Stomach (tissue), 9 donors: Measurements from ENCODE around the gene ANAPC2. TPM values are rescaled to one million over a fixed set of nuclear protein-coding genes. Genes with fewer than 3 reads are reported as not detected.

Experiments used
- DNase-seq, 2 donors: peaks; one replicate each; pipeline versions ENCODE4 v3.0.0 to v3.0.0-alpha.2; 2013 to 2019
- H3K27ac ChIP-seq, 5 donors: fragments of 200-600 bp in 4 of 5; sonication (generic) in 4 of 5; one replicate each; pipeline ENCODE4 v1.5.1; 2013 to 2019; ENCODE audit warnings: mild to moderate bottlenecking in 1 of 5, moderate library complexity in 1 of 5
- H3K27me3 ChIP-seq, 3 donors: fragments of 200-600 bp; sonication (generic); one replicate each; pipeline ENCODE4 v1.5.1; 2017 to 2019; ENCODE audit warnings: mixed run types in 1 of 3
- H3K36me3 ChIP-seq, 4 donors: fragments of 200-600 bp; sonication (generic); 1 replicate in 3 of 4; 2 replicates in 1 of 4; pipeline ENCODE4 v1.5.1; 2016 to 2019
- H3K4me1 ChIP-seq, 4 donors: fragments of 200-600 bp; sonication (generic); one replicate each; pipeline ENCODE4 v1.5.1; 2016 to 2019
- H3K4me3 ChIP-seq, 4 donors: fragments of 200-600 bp; sonication (generic) in 3 of 4; one replicate each; pipeline ENCODE4 v1.5.1; 2016 to 2019; ENCODE audit warnings: mild to moderate bottlenecking in 1 of 4
- H3K9me3 ChIP-seq, 4 donors: fragments of 200-600 bp; sonication (generic); one replicate each; pipeline ENCODE4 v1.5.1; 2016 to 2019
- CTCF ChIP-seq, 7 experiments: fragments of 450-650 bp in 4 of 7; fragments of 200-600 bp in 3 of 7; sonication (generic) in 3 of 7; IDR thresholded peaks; one replicate each; pipeline ENCODE4 v1.5.1; 2016 to 2019; ENCODE audit warnings: antibody characterized with exemption in 7 of 7, control low read depth in 2 of 7, mild to moderate bottlenecking in 1 of 7
- EP300 ChIP-seq: sonication (generic); formaldehyde crosslinking; IDR thresholded peaks from one replicate; pipeline ENCODE4 v1.6.1; 2017; ENCODE audit warnings: antibody characterized with exemption
- POLR2A ChIP-seq, 4 donors: fragments of 450-650 bp; IDR thresholded peaks; one replicate each; pipeline ENCODE4 v1.6.1; 2016; ENCODE audit warnings: antibody characterized with exemption in 4 of 4, control low read depth in 2 of 4, mild to moderate bottlenecking in 1 of 4, moderate library complexity in 1 of 4
- POLR2AphosphoS5 ChIP-seq, 3 donors: sonication (generic); formaldehyde crosslinking; IDR thresholded peaks; one replicate each; pipeline ENCODE4 v1.6.1; 2016; ENCODE audit warnings: antibody characterized with exemption in 3 of 3
- WGBS, 5 donors: extraction: QIAGEN DNeasy Blood & Tissue Kit in 3 of 5; methylation state at CpG; one replicate each; pipeline versions ENCODE4 v1.1.5 to v1.1.7; 2013 to 2018; 5-methylcytosine and 5-hydroxymethylcytosine counted together
- intact Hi-C: fragments of 100-400 bp; cut with DNase I; formaldehyde crosslinking; loops from one replicate; pipeline ENCODE4 v1.15.1; 2023; ENCODE audit warnings: low total_unique reads
- polyA plus RNA-seq, 3 donors: library from polyadenylated mRNA; stranded (reverse); fragments of 200-250 nt; gene quantifications; one replicate each; pipeline ENCODE4 v1.2.3, GENCODE V29; 2013
- total RNA-seq, 5 donors: library from RNA; depleted of rRNA; stranded (reverse); fragments of >200 nt; gene quantifications; one replicate each; pipeline versions ENCODE4 v1.1.0 to v1.2.3, GENCODE V29; 2014 to 2016
- donor health status: healthy with polysubstance abuse.
- donor health status: Bipolar disorder and iron deficiency.
- donor health status: healthy.

Gene ANAPC2
- total and polyA plus RNA-seq, 8 donors = 26.1 to 147 (median 41.8) TPM

GRCh38 chr9:137190315-137190856, 2.0 kb upstream of the ANAPC2 start:
- WGBS, 5 donors = 29 to 58% (median 46%) methylated on average over 4 to 9 of the region's 9 CpGs
- peak overlapping the region in 3 of 4 donors; percentile 96 to 99 (median 98) for H3K4me3 ChIP-seq
- H3K36me3 ChIP-seq = peaks cover 21 to 50% (median 46%) of the 10 kb centered on the region in 4 donors
- peak overlapping the region; percentile 96 to 97 (median 96) for H3K27ac ChIP-seq
- TF ChIP-seq CTCF (IDR thresholded peaks at IDR 0.05) (no peak), EP300 (no peak), POLR2A (IDR thresholded peaks at IDR 0.05) (no peak), POLR2AphosphoS5 (IDR thresholded peaks at IDR 0.05) (no peak)
- no peaks in the 10 kb centered on the region for H3K9me3 ChIP-seq
- no peaks in the 10 kb centered on the region for H3K27me3 ChIP-seq
- intact Hi-C loops = no loop called here
- H3K4me1 ChIP-seq = peaks cover 49 to 90% (median 87%) of the 10 kb centered on the region in 4 donors
- DNase-seq = peak in 1 of 2 donors; percentile 53

- Histone ChIP-seq H3K36me3 (peaks cover 27 to 58% (median 54%) of the 10 kb centered on the region in 4 donors), H3K27ac (peak overlapping the region; percentile 96 to 97 (median 96)), H3K9me3 (no peaks in the 10 kb centered on the region), H3K4me3 (peak overlapping the region; percentile 95 to 99 (median 97)), H3K27me3 (no peaks in the 10 kb centered on the region), H3K4me1 (peaks cover 44 to 90% (median 84%) of the 10 kb centered on the region in 4 donors)
- intact Hi-C loops = loop anchor here (10.0 kb wide), 2 partner anchors 45 to 75 kb away; partner anchors contain the start of genes DPP7 and SLC34A3
- TF ChIP-seq POLR2AphosphoS5 (IDR thresholded peaks at IDR 0.05) (no peak), POLR2A (IDR thresholded peaks at IDR 0.05) (no peak), CTCF (IDR thresholded peaks at IDR 0.05) (no peak), EP300 (no peak)
- WGBS, 5 donors = 10 to 47% (median 19%) methylated on average over 10 to 23 of the region's 23 CpGs
- peak in 1 of 2 donors; percentile 51 for DNase-seq
Measured at GRCh38 chr9:137189297-137190295, 1.2 kb upstream of the ANAPC2 start.

GRCh38 chr9:137188086-137188489, 272 bp downstream of the ANAPC2 start:
- TF ChIP-seq POLR2AphosphoS5 (IDR thresholded peaks at IDR 0.05) (no peak), EP300 (no peak), CTCF (IDR thresholded peaks at IDR 0.05) (no peak), POLR2A (IDR thresholded peaks at IDR 0.05) (no peak)

GRCh38 chr9:137187386-137187785, 974 bp downstream of the ANAPC2 start:
- Histone ChIP-seq H3K36me3 (peaks cover 49 to 80% (median 73%) of the 10 kb centered on the region in 4 donors), H3K27ac (no peak overlapping the region), H3K27me3 (no peaks in the 10 kb centered on the region), H3K4me1 (peaks cover 35 to 72% (median 67%) of the 10 kb centered on the region in 4 donors), H3K4me3 (peak overlapping the region; percentile 95 to 99 (median 97)), H3K9me3 (no peaks in the 10 kb centered on the region)
- no peak for TF ChIP-seq POLR2AphosphoS5 (IDR thresholded peaks at IDR 0.05)
- DNase-seq = no peak
- intact Hi-C loops = loop anchor here (10.0 kb wide), 2 partner anchors 47 to 73 kb away; partner anchors contain the start of genes DPP7 and SLC34A3
- WGBS, 5 donors = 80 to 86% (median 82%) methylated on average over 15 of the region's 15 CpGs

More at GRCh38 chr9:137188086-137188489, 272 bp downstream of the ANAPC2 start:
- intact Hi-C loops = loop anchor here (10.0 kb wide), 2 partner anchors 47 to 73 kb away; partner anchors contain the start of genes DPP7 and SLC34A3
- WGBS, 5 donors = 0 to 1% (median 1%) methylated on average over 30 to 31 of the region's 31 CpGs
- no peaks in the 10 kb centered on the region for H3K9me3 ChIP-seq
- DNase-seq = no peak
- H3K4me3 ChIP-seq = peak overlapping the region; percentile 95 to 99 (median 97)
- peak overlapping the region; percentile 96 to 97 (median 96) for H3K27ac ChIP-seq
- no peaks in the 10 kb centered on the region for H3K27me3 ChIP-seq
- peaks cover 35 to 77% (median 71%) of the 10 kb centered on the region in 4 donors for H3K4me1 ChIP-seq
- H3K36me3 ChIP-seq = peaks cover 42 to 73% (median 69%) of the 10 kb centered on the region in 4 donors
